CD4-positive, alpha-beta memory T cell (primary cell): ENCODE data around the gene GCHFR. TPM values are rescaled to one million over a fixed set of nuclear protein-coding genes. Genes with fewer than 3 reads are reported as not detected.

ENCODE experiments used
- CTCF ChIA-PET: fragments of 350-600 bp; sonication (Branson Sonifier 250); formaldehyde crosslinking; loops from one replicate; lab custom pipeline; 2021; ENCODE audit warnings: inconsistent platforms; ENCODE audit not compliant: partially characterized antibody; lab: Charles Lee
- POLR2A ChIA-PET: fragments of 350-600 bp; sonication (Branson Sonifier 250); formaldehyde crosslinking; loops from one replicate; lab custom pipeline; 2021; ENCODE audit not compliant: partially characterized antibody; lab: Charles Lee
- DNase-seq, 5 donors: peaks; one replicate each; pipeline versions ENCODE4 v3.0.0 to v3.0.0-alpha.2; 2020 to 2022; ENCODE audit warnings: mixed read lengths in 1 of 5
- H3K27ac ChIP-seq: one replicate; pipeline ENCODE4 v1.7.0; 2013; ENCODE audit warnings: low read depth, low read length
- H3K27me3 ChIP-seq: 2 replicates; pipeline ENCODE4 v1.7.0; 2013; ENCODE audit warnings: mild to moderate bottlenecking, low read length, moderate library complexity; ENCODE audit not compliant: insufficient read depth
- H3K36me3 ChIP-seq: 2 replicates; pipeline ENCODE4 v1.7.0; 2013; ENCODE audit warnings: mild to moderate bottlenecking, low read length, moderate library complexity; ENCODE audit not compliant: insufficient read depth
- H3K4me1 ChIP-seq: 2 replicates; pipeline ENCODE4 v1.7.0; 2013; ENCODE audit warnings: mild to moderate bottlenecking, low read length, moderate library complexity; ENCODE audit not compliant: insufficient read depth
- H3K4me3 ChIP-seq, 2 donors: one replicate each; pipeline ENCODE4 v1.7.0; 2013; ENCODE audit warnings: low read length in 2 of 2, mild to moderate bottlenecking in 1 of 2
- H3K9me3 ChIP-seq, 2 donors: one replicate each; pipeline ENCODE4 v1.7.0; 2013; ENCODE audit warnings: low read length in 2 of 2, control low read depth in 1 of 2; ENCODE audit not compliant: control insufficient read depth in 1 of 2
- H3K27ac Mint-ChIP-seq, 7 donors: one replicate each; pipeline ENCODE4 v1.8.0; 2020 to 2021; ENCODE audit warnings: mixed read lengths in 7 of 7, mild to moderate bottlenecking in 6 of 7, inconsistent platforms in 3 of 7, moderate library complexity in 3 of 7
- H3K27me3 Mint-ChIP-seq, 2 donors: one replicate each; pipeline ENCODE4 v1.8.0; 2020 to 2021; ENCODE audit warnings: mixed read lengths in 2 of 2
- H3K36me3 Mint-ChIP-seq, 2 donors: one replicate each; pipeline ENCODE4 v1.8.0; 2020 to 2021; ENCODE audit warnings: mixed read lengths in 2 of 2, inconsistent platforms in 1 of 2, mild to moderate bottlenecking in 1 of 2
- H3K4me1 Mint-ChIP-seq, 4 donors: one replicate each; pipeline ENCODE4 v1.8.0; 2020 to 2021; ENCODE audit warnings: mixed read lengths in 4 of 4, mild to moderate bottlenecking in 1 of 4
- H3K4me3 Mint-ChIP-seq, 8 donors: one replicate each; pipeline ENCODE4 v1.8.0; 2020 to 2021; ENCODE audit warnings: mixed read lengths in 8 of 8, mild to moderate bottlenecking in 7 of 8, moderate library complexity in 6 of 8, inconsistent platforms in 3 of 8
- H3K9me3 Mint-ChIP-seq, 8 donors: one replicate each; pipeline ENCODE4 v1.8.0; 2020 to 2021; ENCODE audit warnings: mixed read lengths in 8 of 8, mild to moderate bottlenecking in 5 of 8, inconsistent platforms in 3 of 8, moderate library complexity in 1 of 8
- intact Hi-C: fragments of 100-400 bp; cut with micrococcal nuclease; formaldehyde crosslinking; loops from one replicate; pipeline ENCODE4 v1.15.1; 2023
- polyA plus RNA-seq, 2 donors: library from polyadenylated mRNA; unstranded; fragments of 300-500 nt; fragmentation: Illumina TruSeq; gene quantifications; one replicate each; pipeline ENCODE4 v1.2.3, GENCODE V29; 2021
- total RNA-seq, 2 experiments: library from RNA; stranded (reverse); gene quantifications; one replicate each; pipeline ENCODE4 v1.2.3, GENCODE V29; 2021

GCHFR gene
- total RNA-seq, result 10 to 100 TPM; 21.2 to 24.1 TPM
- polyA plus RNA-seq, result 100 to 1,000 TPM in 1 of 2 donors, 10 to 100 TPM in 1; 74.8 to 115 TPM

- Mint-ChIP-seq H3K36me3 (peaks cover 0 to 11% of the 10 kb centered on the region in 2 donors), H3K9me3 (no peaks in the 10 kb centered on the region), H3K4me1 (peaks cover 12 to 34% (median 23%) of the 10 kb centered on the region in 4 donors), H3K4me3 (peak within 1 kb of the TSS; percentile 87 to 93 (median 90)), H3K27ac (peak within 1 kb of the TSS; percentile 85 to 96 (median 93)), H3K27me3 (no peaks in the 10 kb centered on the region)
- intact Hi-C loops, result loop anchor here (1.0 to 2.0 kb wide), 3 partner anchors 9 to 43 kb away; partner anchors contain the start of genes DNAJC17, RMDN3 and ZFYVE19
- Histone ChIP-seq H3K9me3 (no peaks in the 10 kb centered on the region), H3K36me3 (no peaks in the 10 kb centered on the region), H3K4me1 (peaks cover 28% of the 10 kb centered on the region), H3K27me3 (no peaks in the 10 kb centered on the region), H3K4me3 (peak within 1 kb of the TSS; percentile 61 to 81), H3K27ac (peak within 1 kb of the TSS; percentile 64)
- ChIA-PET POLR2A (interaction anchor here (0.8 to 6.1 kb wide), 13 partner anchors 8 to 199 kb away, joined by 3 to 46 read pairs (median 7); partner anchors contain the start of genes CCDC32, CHAC1, RAD51 and RMDN3), CTCF (interaction anchor here (0.8 to 2.5 kb wide), 4 partner anchors 19 to 95 kb away, joined by 4 to 6 read pairs (median 5); partner anchors contain the start of gene RAD51)
- DNase-seq, result peak; percentile 63 to 74 (median 71)
Measured at GRCh38 chr15:40763801-40764628, at the start of gene GCHFR. TSS of gene GCHFR (plus strand) at chr15:40764068. CDS start at chr15:40764181, 113 bp downstream.

- Histone ChIP-seq H3K27me3 (no peaks in the 10 kb centered on the region), H3K4me1 (no peaks in the 10 kb centered on the region), H3K36me3 (no peaks in the 10 kb centered on the region), H3K9me3 (no peaks in the 10 kb centered on the region), H3K27ac (no peak overlapping the region), H3K4me3 (no peak overlapping the region)
- peak overlapping the region in 1 of 7 donors; percentile 46 for H3K27ac Mint-ChIP-seq
- no peak overlapping the region for H3K4me3 Mint-ChIP-seq
- peaks cover 0 to 1% (median 0%) of the 10 kb centered on the region in 4 donors for H3K4me1 Mint-ChIP-seq
- DNase-seq, result no peak
- H3K27me3 Mint-ChIP-seq, result no peaks in the 10 kb centered on the region
- intact Hi-C loops, result no loop called here
- no peaks in the 10 kb centered on the region for H3K9me3 Mint-ChIP-seq
- POLR2A ChIA-PET, result no interaction called here
- H3K36me3 Mint-ChIP-seq, result no peaks in the 10 kb centered on the region
- CTCF ChIA-PET, result interaction anchor here (1.1 kb wide), 1 partner anchor 145 kb away, joined by 4 read pairs; no protein-coding TSS in a partner anchor
Measured at GRCh38 chr15:40714144-40714543, 49.7 kb upstream of the GCHFR start.

GRCh38 chr15:40716165-40716564 is 47.7 kb upstream of the GCHFR start:
- no peaks in the 10 kb centered on the region for H3K4me1 Mint-ChIP-seq
- ChIA-PET POLR2A (no interaction called here), CTCF (interaction anchor here (0.7 kb wide), 1 partner anchor 658 kb away, joined by 3 read pairs; no protein-coding TSS in a partner anchor)
- Histone ChIP-seq H3K27me3 (no peaks in the 10 kb centered on the region), H3K27ac (no peak overlapping the region), H3K9me3 (no peaks in the 10 kb centered on the region), H3K36me3 (no peaks in the 10 kb centered on the region), H3K4me3 (no peak overlapping the region), H3K4me1 (no peaks in the 10 kb centered on the region)
- no peaks in the 10 kb centered on the region for H3K36me3 Mint-ChIP-seq
- no peaks in the 10 kb centered on the region for H3K9me3 Mint-ChIP-seq
- H3K27ac Mint-ChIP-seq, result peak overlapping the region in 1 of 7 donors; percentile 8
- no peak overlapping the region for H3K4me3 Mint-ChIP-seq
- H3K27me3 Mint-ChIP-seq, result no peaks in the 10 kb centered on the region
- intact Hi-C loops, result no loop called here
- no peak for DNase-seq

- no peak overlapping the region for H3K27ac Mint-ChIP-seq
- Histone ChIP-seq H3K4me1 (no peaks in the 10 kb centered on the region), H3K4me3 (no peak overlapping the region), H3K27ac (no peak overlapping the region), H3K36me3 (no peaks in the 10 kb centered on the region), H3K9me3 (no peaks in the 10 kb centered on the region), H3K27me3 (no peaks in the 10 kb centered on the region)
- intact Hi-C loops, result no loop called here
- no peak overlapping the region for H3K4me3 Mint-ChIP-seq
- H3K36me3 Mint-ChIP-seq, result no peaks in the 10 kb centered on the region
- DNase-seq, result no peak
- H3K27me3 Mint-ChIP-seq, result no peaks in the 10 kb centered on the region
- CTCF ChIA-PET, result interaction anchor here (1.8 kb wide), 1 partner anchor 10 kb away, joined by 7 read pairs; no protein-coding TSS in a partner anchor
- POLR2A ChIA-PET, result no interaction called here
- H3K9me3 Mint-ChIP-seq, result no peaks in the 10 kb centered on the region
- peaks cover 0 to 2% (median under 1%) of the 10 kb centered on the region in 4 donors for H3K4me1 Mint-ChIP-seq
Measured at GRCh38 chr15:40721701-40722100, 42.2 kb upstream of the GCHFR start.

- no peak overlapping the region for H3K4me3 ChIP-seq
- Mint-ChIP-seq H3K27ac (peak overlapping the region in 2 of 7 donors; percentile 19 to 25), H3K9me3 (no peaks in the 10 kb centered on the region), H3K4me1 (peaks cover 0 to 2% (median under 1%) of the 10 kb centered on the region in 4 donors), H3K4me3 (no peak overlapping the region), H3K36me3 (no peaks in the 10 kb centered on the region), H3K27me3 (no peaks in the 10 kb centered on the region)
- H3K9me3 ChIP-seq, result no peaks in the 10 kb centered on the region
- CTCF ChIA-PET, result interaction anchor here (1.8 kb wide), 1 partner anchor 9 kb away, joined by 7 read pairs; no protein-coding TSS in a partner anchor
- no peak overlapping the region for H3K27ac ChIP-seq
- POLR2A ChIA-PET, result interaction anchor here (0.6 kb wide), 1 partner anchor 136 kb away, joined by 3 read pairs; no protein-coding TSS in a partner anchor
- intact Hi-C loops, result no loop called here
- H3K36me3 ChIP-seq, result no peaks in the 10 kb centered on the region
- DNase-seq, result no peak
- no peaks in the 10 kb centered on the region for H3K27me3 ChIP-seq
- H3K4me1 ChIP-seq, result no peaks in the 10 kb centered on the region
Measured at GRCh38 chr15:40722354-40722753, 41.5 kb upstream of the GCHFR start.

GRCh38 chr15:40722934-40723333 is 40.9 kb upstream of the GCHFR start:
- Mint-ChIP-seq H3K36me3 (no peaks in the 10 kb centered on the region), H3K4me3 (no peak overlapping the region), H3K9me3 (no peaks in the 10 kb centered on the region), H3K27ac (no peak overlapping the region), H3K4me1 (peaks cover 0 to 2% (median under 1%) of the 10 kb centered on the region in 4 donors), H3K27me3 (no peaks in the 10 kb centered on the region)
- Histone ChIP-seq H3K36me3 (no peaks in the 10 kb centered on the region), H3K4me1 (no peaks in the 10 kb centered on the region), H3K4me3 (no peak overlapping the region), H3K27me3 (no peaks in the 10 kb centered on the region), H3K27ac (no peak overlapping the region), H3K9me3 (no peaks in the 10 kb centered on the region)
- CTCF ChIA-PET, result interaction anchor here (1.8 kb wide), 1 partner anchor 8 kb away, joined by 7 read pairs; no protein-coding TSS in a partner anchor
- POLR2A ChIA-PET, result interaction anchor here (0.6 kb wide), 1 partner anchor 136 kb away, joined by 3 read pairs; no protein-coding TSS in a partner anchor
- DNase-seq, result no peak
- intact Hi-C loops, result no loop called here

- ChIA-PET POLR2A (no interaction called here), CTCF (interaction anchor here (0.7 kb wide), 1 partner anchor 40 kb away, joined by 3 read pairs; no protein-coding TSS in a partner anchor)
- Mint-ChIP-seq H3K4me1 (peaks cover 0 to 2% (median under 1%) of the 10 kb centered on the region in 4 donors), H3K9me3 (no peaks in the 10 kb centered on the region), H3K4me3 (no peak overlapping the region), H3K36me3 (no peaks in the 10 kb centered on the region), H3K27me3 (no peaks in the 10 kb centered on the region), H3K27ac (no peak overlapping the region)
- Histone ChIP-seq H3K4me3 (no peak overlapping the region), H3K36me3 (no peaks in the 10 kb centered on the region), H3K27ac (no peak overlapping the region), H3K4me1 (no peaks in the 10 kb centered on the region), H3K9me3 (no peaks in the 10 kb centered on the region), H3K27me3 (no peaks in the 10 kb centered on the region)
- no peak for DNase-seq
- intact Hi-C loops, result no loop called here
Measured at GRCh38 chr15:40723919-40724318, 39.9 kb upstream of the GCHFR start.
